ENCODE measurements around the gene HOXC4. TPM values are rescaled to one million over a fixed set of nuclear protein-coding genes. Genes with fewer than 3 reads are reported as not detected.

Gene HOXC4
- total and polyA plus RNA-seq, 2 donors (not counting 3 experiments of a cell fraction or from before 2014, with no cell fraction given) = 0.06 to 0.58 TPM

DNA sequence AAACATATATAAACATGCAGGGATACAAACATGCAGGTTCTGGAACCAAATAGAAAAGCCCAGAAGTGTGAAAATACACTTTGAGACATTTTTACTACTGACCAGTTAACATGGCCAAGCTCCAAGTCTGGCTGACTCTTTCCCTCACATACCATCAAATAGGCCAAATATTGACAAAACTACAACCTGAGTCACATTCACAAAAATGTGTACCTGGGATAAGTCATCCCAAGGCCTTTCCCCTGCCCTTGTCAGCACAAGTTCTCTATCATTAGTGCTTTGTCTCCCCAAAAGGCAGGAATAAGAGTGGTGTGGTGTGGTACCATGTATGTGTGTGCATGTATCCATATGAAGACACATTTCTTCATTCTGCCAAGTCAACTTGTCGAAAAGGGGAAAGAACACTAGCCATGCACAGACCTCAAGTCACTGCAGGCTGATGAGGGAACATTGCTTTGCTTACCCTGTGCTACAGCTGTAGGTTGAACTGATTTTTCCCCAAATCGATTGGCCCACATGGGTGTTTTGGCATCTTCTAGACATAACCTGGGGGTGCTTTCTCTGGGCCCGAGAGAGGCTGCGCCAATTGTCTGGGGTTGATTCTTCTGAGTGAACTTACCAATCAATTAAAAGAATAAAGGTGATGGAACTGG is 14.9 kb downstream of the HOXC4 start:
- no peak overlapping the region for H3K9ac ChIP-seq (replicated peaks; ENCODE audit: extremely low read depth, insufficient read depth, low read length)
- H3K4me2 ChIP-seq (ENCODE audit: insufficient read depth, low read length) = no peak overlapping the region
- H3K4me3 ChIP-seq (replicated peaks in 1 of 3; ENCODE audit: insufficient read depth in 1 of 3, low read depth in 1 of 3, low read length in 3 of 3) = no peak overlapping the region
- FAIRE-seq (no peak), DNase-seq (ENCODE audit: low read depth, low spot score) (no peak)
- H3K9me3 ChIP-seq (replicated peaks; ENCODE audit: control insufficient read depth, insufficient read depth, low read length) = no peaks in the 10 kb centered on the region
- dilution Hi-C loops (cut with MboI; ENCODE audit: extremely low pct_ligation_motif_present, low sequenced_read_pairs) = no loop called here
- intact Hi-C loops (cut with micrococcal nuclease) = no loop called here
- TF ChIP-seq MYC (IDR thresholded peaks at IDR 0.05; ENCODE audit: low read depth, low read length) (no peak), POLR2A (IDR thresholded peaks at IDR 0.05; ENCODE audit: low read depth, low read length) (no peak), EZH2 (IDR thresholded peaks at IDR 0.05; ENCODE audit: borderline replicate concordance, low read depth, low read length, severe bottlenecking) (no peak), FOS (IDR thresholded peaks at IDR 0.05; ENCODE audit: borderline replicate concordance, insufficient read depth, low read length) (no peak), GATA2 (IDR thresholded peaks at IDR 0.05; ENCODE audit: insufficient read depth, insufficient read length, low read depth, low read length) (no peak), POLR2AphosphoS5 (IDR thresholded peaks at IDR 0.05; ENCODE audit: insufficient read depth, low read depth, low read length) (no peak), JUN (IDR thresholded peaks at IDR 0.05; ENCODE audit: borderline replicate concordance, insufficient read depth, insufficient read length, low read depth) (no peak)
- TF ChIP-seq, protein P1, sequence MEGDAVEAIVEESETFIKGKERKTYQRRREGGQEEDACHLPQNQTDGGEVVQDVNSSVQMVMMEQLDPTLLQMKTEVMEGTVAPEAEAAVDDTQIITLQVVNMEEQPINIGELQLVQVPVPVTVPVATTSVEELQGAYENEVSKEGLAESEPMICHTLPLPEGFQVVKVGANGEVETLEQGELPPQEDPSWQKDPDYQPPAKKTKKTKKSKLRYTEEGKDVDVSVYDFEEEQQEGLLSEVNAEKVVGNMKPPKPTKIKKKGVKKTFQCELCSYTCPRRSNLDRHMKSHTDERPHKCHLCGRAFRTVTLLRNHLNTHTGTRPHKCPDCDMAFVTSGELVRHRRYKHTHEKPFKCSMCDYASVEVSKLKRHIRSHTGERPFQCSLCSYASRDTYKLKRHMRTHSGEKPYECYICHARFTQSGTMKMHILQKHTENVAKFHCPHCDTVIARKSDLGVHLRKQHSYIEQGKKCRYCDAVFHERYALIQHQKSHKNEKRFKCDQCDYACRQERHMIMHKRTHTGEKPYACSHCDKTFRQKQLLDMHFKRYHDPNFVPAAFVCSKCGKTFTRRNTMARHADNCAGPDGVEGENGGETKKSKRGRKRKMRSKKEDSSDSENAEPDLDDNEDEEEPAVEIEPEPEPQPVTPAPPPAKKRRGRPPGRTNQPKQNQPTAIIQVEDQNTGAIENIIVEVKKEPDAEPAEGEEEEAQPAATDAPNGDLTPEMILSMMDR (IDR thresholded peaks at IDR 0.05; ENCODE audit: extremely low read depth in 1 of 2, insufficient read depth in 1 of 2, low read depth in 1 of 2, low read length in 2 of 2) = no peak
- TF ChIP-seq, protein P2, sequence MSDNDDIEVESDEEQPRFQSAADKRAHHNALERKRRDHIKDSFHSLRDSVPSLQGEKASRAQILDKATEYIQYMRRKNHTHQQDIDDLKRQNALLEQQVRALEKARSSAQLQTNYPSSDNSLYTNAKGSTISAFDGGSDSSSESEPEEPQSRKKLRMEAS (IDR thresholded peaks at IDR 0.05; ENCODE audit: insufficient read depth, insufficient read length) = no peak
- no peak overlapping the region for H3K27ac ChIP-seq (ENCODE audit: insufficient read depth, low read depth, low read length)
- no peaks in the 10 kb centered on the region for H3K79me2 ChIP-seq (ENCODE audit: control insufficient read depth, insufficient read depth, low read length)
- H3K36me3 ChIP-seq (ENCODE audit: control insufficient read depth in 2 of 2, extremely low read depth in 1 of 2, insufficient read depth in 2 of 2, low read length in 2 of 2) = no peaks in the 10 kb centered on the region
- BruUV-seq (replicated peaks) = no TSS peak
- no peak overlapping the region for H2AFZ ChIP-seq (ENCODE audit: low read depth, low read length)
- POLR2A ChIA-PET = no interaction called here
- no peaks in the 10 kb centered on the region for H4K20me1 ChIP-seq (replicated peaks; ENCODE audit: control insufficient read depth, extremely low read depth, insufficient read depth, low read length)
- no peaks in the 10 kb centered on the region for H3K9me1 ChIP-seq (replicated peaks; ENCODE audit: control insufficient read depth, extremely low read depth, insufficient read depth, low read length)
- CTCF ChIA-PET = interaction anchor here (0.9 kb wide), 1 partner anchor 9 kb away, joined by 3 read pairs; no protein-coding TSS in a partner anchor
- H3K27me3 ChIP-seq (ENCODE audit: control insufficient read depth in 2 of 2, insufficient read depth in 2 of 2, low read length in 2 of 2) = peaks cover 9 to 16% of the 10 kb centered on the region in 2 experiments
- no peaks in the 10 kb centered on the region for H3K4me1 ChIP-seq (ENCODE audit: control insufficient read depth, extremely low read depth, insufficient read depth, low read length)
